ENCODE results near the gene SRSF12.

SRSF12 gene

GRCh38 chr6:89120371-89120770 is 2.5 kb upstream of the SRSF12 start:
- peaks cover 5% of the 10 kb centered on the region for H3K4me1 ChIP-seq (ENCODE audit: control insufficient read depth, insufficient read depth, low read length)
- H3K36me3 ChIP-seq (ENCODE audit: control insufficient read depth, insufficient read depth, low read length, severe bottlenecking): no peaks in the 10 kb centered on the region
- H3K9ac ChIP-seq (ENCODE audit: low read length): no peak overlapping the region
- H3K4me3 ChIP-seq (ENCODE audit: low read length): no peak overlapping the region
- DNase-seq (ENCODE audit: low read depth): no peak
- no peaks in the 10 kb centered on the region for H3K27me3 ChIP-seq (replicated peaks; ENCODE audit: control insufficient read depth, insufficient read depth, low read length)
- no peaks in the 10 kb centered on the region for H3K9me3 ChIP-seq (ENCODE audit: control insufficient read depth, low read length)

- H3K9me3 ChIP-seq (ENCODE audit: control insufficient read depth, low read length): no peaks in the 10 kb centered on the region
- no peaks in the 10 kb centered on the region for H3K36me3 ChIP-seq (ENCODE audit: control insufficient read depth, insufficient read depth, low read length, severe bottlenecking)
- no peak overlapping the region for H3K4me3 ChIP-seq (ENCODE audit: low read length)
- H3K27me3 ChIP-seq (replicated peaks; ENCODE audit: control insufficient read depth, insufficient read depth, low read length): no peaks in the 10 kb centered on the region
- H3K9ac ChIP-seq (ENCODE audit: low read length): no peak overlapping the region
- DNase-seq (ENCODE audit: low read depth): no peak
- H3K4me1 ChIP-seq (ENCODE audit: control insufficient read depth, insufficient read depth, low read length): peaks cover 5% of the 10 kb centered on the region
These were observed 1.1 kb upstream of the SRSF12 start for GRCh38 chr6:89118931-89119330.

GRCh38 chr6:89116702-89117101 is 1.2 kb downstream of the SRSF12 start:
- H3K9ac ChIP-seq (ENCODE audit: low read length): peak overlapping the region; percentile 78
- no peaks in the 10 kb centered on the region for H3K27me3 ChIP-seq (replicated peaks; ENCODE audit: control insufficient read depth, insufficient read depth, low read length)
- no peaks in the 10 kb centered on the region for H3K36me3 ChIP-seq (ENCODE audit: control insufficient read depth, insufficient read depth, low read length, severe bottlenecking)
- H3K4me1 ChIP-seq (ENCODE audit: control insufficient read depth, insufficient read depth, low read length): peaks cover 5% of the 10 kb centered on the region
- H3K9me3 ChIP-seq (ENCODE audit: control insufficient read depth, low read length): no peaks in the 10 kb centered on the region
- H3K4me3 ChIP-seq (ENCODE audit: low read length): peak overlapping the region; percentile 85
- no peak for DNase-seq (ENCODE audit: low read depth)

- H3K27me3 ChIP-seq (replicated peaks; ENCODE audit: control insufficient read depth, insufficient read depth, low read length): no peaks in the 10 kb centered on the region
- H3K36me3 ChIP-seq (ENCODE audit: control insufficient read depth, insufficient read depth, low read length, severe bottlenecking): no peaks in the 10 kb centered on the region
- no peak overlapping the region for H3K9ac ChIP-seq (ENCODE audit: low read length)
- no peak for DNase-seq (ENCODE audit: low read depth)
- H3K9me3 ChIP-seq (ENCODE audit: control insufficient read depth, low read length): no peaks in the 10 kb centered on the region
- H3K4me3 ChIP-seq (ENCODE audit: low read length): no peak overlapping the region
- H3K4me1 ChIP-seq (ENCODE audit: control insufficient read depth, insufficient read depth, low read length): peaks cover 3% of the 10 kb centered on the region
These were observed 5.9 kb downstream of the SRSF12 start for GRCh38 chr6:89111933-89112332.

GRCh38 chr6:89110284-89110683 is 7.6 kb downstream of the SRSF12 start:
- Histone ChIP-seq H3K4me3 (ENCODE audit: low read length) (no peak overlapping the region), H3K9me3 (ENCODE audit: control insufficient read depth, low read length) (no peaks in the 10 kb centered on the region), H3K36me3 (ENCODE audit: control insufficient read depth, insufficient read depth, low read length, severe bottlenecking) (no peaks in the 10 kb centered on the region), H3K4me1 (ENCODE audit: control insufficient read depth, insufficient read depth, low read length) (no peaks in the 10 kb centered on the region), H3K27me3 (replicated peaks; ENCODE audit: control insufficient read depth, insufficient read depth, low read length) (no peaks in the 10 kb centered on the region), H3K9ac (ENCODE audit: low read length) (no peak overlapping the region)
- DNase-seq (ENCODE audit: low read depth): no peak

GRCh38 chr6:89100114-89100513 is 17.8 kb downstream of the SRSF12 start:
- H3K9ac ChIP-seq (ENCODE audit: low read length): no peak overlapping the region
- H3K4me3 ChIP-seq (ENCODE audit: low read length): no peak overlapping the region
- peaks cover 8% of the 10 kb centered on the region for H3K4me1 ChIP-seq (ENCODE audit: control insufficient read depth, insufficient read depth, low read length)
- no peaks in the 10 kb centered on the region for H3K9me3 ChIP-seq (ENCODE audit: control insufficient read depth, low read length)
- H3K27me3 ChIP-seq (replicated peaks; ENCODE audit: control insufficient read depth, insufficient read depth, low read length): no peaks in the 10 kb centered on the region
- H3K36me3 ChIP-seq (ENCODE audit: control insufficient read depth, insufficient read depth, low read length, severe bottlenecking): no peaks in the 10 kb centered on the region
- no peak for DNase-seq (ENCODE audit: low read depth)

- Histone ChIP-seq H3K36me3 (ENCODE audit: control insufficient read depth, insufficient read depth, low read length, severe bottlenecking) (no peaks in the 10 kb centered on the region), H3K27me3 (replicated peaks; ENCODE audit: control insufficient read depth, insufficient read depth, low read length) (no peaks in the 10 kb centered on the region), H3K4me1 (ENCODE audit: control insufficient read depth, insufficient read depth, low read length) (peaks cover 8% of the 10 kb centered on the region), H3K4me3 (ENCODE audit: low read length) (peak overlapping the region; percentile 35), H3K9ac (ENCODE audit: low read length) (no peak overlapping the region), H3K9me3 (ENCODE audit: control insufficient read depth, low read length) (no peaks in the 10 kb centered on the region)
- DNase-seq (ENCODE audit: low read depth): no peak
These were observed 19.4 kb downstream of the SRSF12 start for GRCh38 chr6:89098461-89098860.

GRCh38 chr6:89087881-89088280 is 30.0 kb downstream of the SRSF12 start:
- Histone ChIP-seq H3K9ac (ENCODE audit: low read length) (no peak overlapping the region), H3K4me3 (ENCODE audit: low read length) (no peak overlapping the region), H3K4me1 (ENCODE audit: control insufficient read depth, insufficient read depth, low read length) (peaks cover 32% of the 10 kb centered on the region), H3K27me3 (replicated peaks; ENCODE audit: control insufficient read depth, insufficient read depth, low read length) (no peaks in the 10 kb centered on the region), H3K9me3 (ENCODE audit: control insufficient read depth, low read length) (no peaks in the 10 kb centered on the region), H3K36me3 (ENCODE audit: control insufficient read depth, insufficient read depth, low read length, severe bottlenecking) (peaks cover 32% of the 10 kb centered on the region)
- DNase-seq (ENCODE audit: low read depth): peak; percentile 54

- peaks cover 32% of the 10 kb centered on the region for H3K4me1 ChIP-seq (ENCODE audit: control insufficient read depth, insufficient read depth, low read length)
- peak overlapping the region; percentile 97 for H3K4me3 ChIP-seq (ENCODE audit: low read length)
- H3K9me3 ChIP-seq (ENCODE audit: control insufficient read depth, low read length): no peaks in the 10 kb centered on the region
- no peak for DNase-seq (ENCODE audit: low read depth)
- peak overlapping the region; percentile 100 for H3K9ac ChIP-seq (ENCODE audit: low read length)
- H3K27me3 ChIP-seq (replicated peaks; ENCODE audit: control insufficient read depth, insufficient read depth, low read length): no peaks in the 10 kb centered on the region
- peaks cover 35% of the 10 kb centered on the region for H3K36me3 ChIP-seq (ENCODE audit: control insufficient read depth, insufficient read depth, low read length, severe bottlenecking)
These were observed 32.3 kb downstream of the SRSF12 start for GRCh38 chr6:89085409-89086205.

GRCh38 chr6:89084954-89085353 is 32.9 kb downstream of the SRSF12 start:
- Histone ChIP-seq H3K9me3 (ENCODE audit: control insufficient read depth, low read length) (no peaks in the 10 kb centered on the region), H3K27me3 (replicated peaks; ENCODE audit: control insufficient read depth, insufficient read depth, low read length) (no peaks in the 10 kb centered on the region), H3K36me3 (ENCODE audit: control insufficient read depth, insufficient read depth, low read length, severe bottlenecking) (peaks cover 35% of the 10 kb centered on the region), H3K9ac (ENCODE audit: low read length) (peak overlapping the region; percentile 100), H3K4me1 (ENCODE audit: control insufficient read depth, insufficient read depth, low read length) (peaks cover 32% of the 10 kb centered on the region), H3K4me3 (ENCODE audit: low read length) (peak overlapping the region; percentile 97)
- DNase-seq (ENCODE audit: low read depth): no peak

GRCh38 chr6:89084542-89084941 is 33.3 kb downstream of the SRSF12 start:
- Histone ChIP-seq H3K4me3 (ENCODE audit: low read length) (peak overlapping the region; percentile 97), H3K9ac (ENCODE audit: low read length) (peak overlapping the region; percentile 100), H3K9me3 (ENCODE audit: control insufficient read depth, low read length) (no peaks in the 10 kb centered on the region), H3K36me3 (ENCODE audit: control insufficient read depth, insufficient read depth, low read length, severe bottlenecking) (peaks cover 35% of the 10 kb centered on the region), H3K27me3 (replicated peaks; ENCODE audit: control insufficient read depth, insufficient read depth, low read length) (no peaks in the 10 kb centered on the region), H3K4me1 (ENCODE audit: control insufficient read depth, insufficient read depth, low read length) (peaks cover 32% of the 10 kb centered on the region)
- DNase-seq (ENCODE audit: low read depth): no peak

- Histone ChIP-seq H3K36me3 (ENCODE audit: control insufficient read depth, insufficient read depth, low read length, severe bottlenecking) (peaks cover 35% of the 10 kb centered on the region), H3K4me1 (ENCODE audit: control insufficient read depth, insufficient read depth, low read length) (peaks cover 31% of the 10 kb centered on the region), H3K4me3 (ENCODE audit: low read length) (peak overlapping the region; percentile 97), H3K27me3 (replicated peaks; ENCODE audit: control insufficient read depth, insufficient read depth, low read length) (no peaks in the 10 kb centered on the region), H3K9ac (ENCODE audit: low read length) (peak overlapping the region; percentile 100), H3K9me3 (ENCODE audit: control insufficient read depth, low read length) (no peaks in the 10 kb centered on the region)
- peak; percentile 51 for DNase-seq (ENCODE audit: low read depth)
These were observed 35.4 kb downstream of the SRSF12 start for GRCh38 chr6:89082486-89082891.

Measured in adipocyte (in vitro differentiated cells).